GM18526 (cell line): ENCODE results near the gene C15orf40.

Experiments used
- POLR2A ChIP-seq: IDR thresholded peaks from 3 replicates; pipeline ENCODE4 v1.6.1; 2011; ENCODE audit not compliant: insufficient read length; ENCODE audit errors: extremely low read depth

Gene C15orf40

GRCh38 chr15:82999905-83000671, 11.4 kb downstream of the C15orf40 start:
- TF ChIP-seq POLR2A = no peak

GRCh38 chr15:82999426-82999825, 12.0 kb downstream of the C15orf40 start:
- no peak for TF ChIP-seq POLR2A

DNA sequence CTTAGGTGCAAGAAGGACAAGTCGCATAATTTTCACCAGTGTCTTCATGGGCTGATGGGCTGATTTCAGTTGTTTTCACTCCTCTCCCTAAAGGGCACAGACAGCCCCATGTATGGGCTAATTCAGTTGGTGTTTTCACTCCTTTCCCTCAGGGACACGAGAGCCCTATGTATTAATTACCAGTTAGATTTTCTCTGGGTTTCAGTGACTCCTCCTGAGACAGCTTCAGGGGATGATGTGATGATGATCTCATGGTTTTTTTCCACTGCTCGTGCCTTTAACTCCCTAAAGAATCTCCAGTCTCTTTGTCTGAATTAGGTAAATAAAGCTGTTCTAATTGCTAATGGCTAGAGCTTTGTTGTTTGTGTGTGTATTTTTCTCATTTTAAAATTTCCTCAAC, 15.5 kb downstream of the C15orf40 start:
- TF ChIP-seq POLR2A = no peak

GRCh38 chr15:82995076-82995475, 16.4 kb downstream of the C15orf40 start:
- no peak for TF ChIP-seq POLR2A

DNA sequence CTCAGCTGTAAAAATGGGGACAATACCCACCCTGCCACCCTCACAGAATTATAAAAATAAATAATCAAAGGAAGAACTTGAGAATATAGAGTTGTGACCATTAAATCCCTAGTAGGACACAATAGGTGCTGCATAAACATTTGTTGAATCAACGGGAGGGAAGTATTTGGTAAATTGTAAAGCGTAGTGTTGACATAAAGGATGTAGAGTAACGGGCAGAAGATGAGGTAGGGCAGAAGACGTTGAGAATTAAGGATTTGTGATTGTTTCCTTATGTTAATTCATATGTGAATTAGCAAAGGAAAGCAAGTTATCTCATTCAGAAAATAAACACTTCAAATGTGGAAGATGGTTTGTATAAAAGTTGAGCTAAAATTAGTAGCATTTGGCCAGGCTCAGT, 18.3 kb downstream of the C15orf40 start:
- no peak for TF ChIP-seq POLR2A

DNA sequence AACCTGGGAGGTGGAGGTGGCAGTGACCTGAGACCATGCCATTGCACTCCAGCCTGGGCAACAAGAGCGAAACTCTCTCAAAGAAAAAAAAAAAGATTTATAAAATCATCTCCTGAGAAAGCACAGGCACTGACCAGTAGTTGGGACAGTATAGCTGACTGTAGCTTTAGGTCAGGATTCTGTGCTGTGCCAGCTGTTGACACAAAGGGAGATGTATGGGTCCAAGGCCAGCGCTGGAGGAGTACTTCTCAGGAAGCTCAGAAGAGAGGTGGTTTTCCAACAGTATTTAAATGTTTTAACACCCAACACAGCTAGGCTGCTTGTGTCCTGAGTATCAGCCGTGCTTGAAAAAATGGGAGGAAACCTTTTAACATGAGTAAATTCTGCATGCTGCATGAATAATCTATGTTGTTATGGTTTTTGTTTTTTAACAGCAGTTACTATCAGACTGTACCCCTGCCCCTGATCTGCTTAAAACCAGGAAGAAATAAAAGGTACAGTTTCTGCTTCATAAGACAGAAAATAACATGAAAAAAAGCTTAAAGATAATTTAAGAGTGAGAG, 18.9 kb downstream of the C15orf40 start:
- TF ChIP-seq POLR2A = no peak

GRCh38 chr15:82986442-82986780, 25.0 kb downstream of the C15orf40 start:
- TF ChIP-seq POLR2A = no peak

GRCh38 chr15:82985688-82986441, 25.6 kb downstream of the C15orf40 start, which contains the start of gene RAMAC:
RAMAC (plus strand) TSS chr15:82986210; CDS start chr15:82989019, 2,809 bp downstream.
- TF ChIP-seq POLR2A = peak; percentile 70

GRCh38 chr15:82980981-82981380, 30.5 kb downstream of the C15orf40 start:
- TF ChIP-seq POLR2A = no peak

- TF ChIP-seq POLR2A = no peak
Measured at GRCh38 chr15:82979726-82980125, 31.7 kb downstream of the C15orf40 start.

DNA sequence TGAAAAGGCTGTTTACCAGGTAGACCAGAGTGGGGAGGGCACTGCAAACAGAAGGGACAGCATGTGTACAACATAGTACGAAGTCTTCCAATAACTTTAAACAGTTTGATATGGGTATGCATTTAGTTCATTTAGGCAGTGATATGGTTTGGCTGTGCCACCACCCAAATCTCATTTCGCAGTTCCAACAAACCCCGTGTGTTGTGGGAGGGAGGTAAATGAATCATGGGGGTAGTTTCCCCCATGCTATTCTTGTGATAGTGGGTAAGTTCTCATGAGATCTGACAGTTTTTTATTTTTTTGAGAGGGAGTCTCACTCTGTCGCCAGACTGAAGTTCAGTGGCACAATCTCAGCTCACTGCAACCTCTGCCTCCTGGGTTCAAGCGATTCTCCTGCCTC, 33.0 kb downstream of the C15orf40 start:
- no peak for TF ChIP-seq POLR2A

DNA sequence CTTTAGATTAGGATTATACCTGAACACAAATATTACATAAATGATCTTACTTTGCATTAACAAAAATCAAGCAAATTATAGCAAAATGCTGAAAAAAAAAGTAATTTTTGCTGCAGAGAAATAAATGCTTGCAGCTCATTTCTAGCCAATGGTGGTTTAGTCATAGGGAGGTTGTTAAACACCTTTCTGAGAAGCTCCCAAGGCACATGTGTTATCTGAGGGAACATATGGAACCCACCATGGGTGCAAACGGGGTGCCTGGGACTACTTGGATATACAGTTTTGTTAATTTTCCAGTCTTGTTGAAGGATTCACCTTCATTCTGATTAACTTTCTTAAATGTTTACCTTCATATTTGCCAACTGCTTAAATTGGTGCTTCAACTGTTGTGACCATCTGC, 34.4 kb downstream of the C15orf40 start:
- TF ChIP-seq POLR2A = no peak

- TF ChIP-seq POLR2A = no peak
Measured at GRCh38 chr15:82972990-82973389, 38.4 kb downstream of the C15orf40 start.

DNA sequence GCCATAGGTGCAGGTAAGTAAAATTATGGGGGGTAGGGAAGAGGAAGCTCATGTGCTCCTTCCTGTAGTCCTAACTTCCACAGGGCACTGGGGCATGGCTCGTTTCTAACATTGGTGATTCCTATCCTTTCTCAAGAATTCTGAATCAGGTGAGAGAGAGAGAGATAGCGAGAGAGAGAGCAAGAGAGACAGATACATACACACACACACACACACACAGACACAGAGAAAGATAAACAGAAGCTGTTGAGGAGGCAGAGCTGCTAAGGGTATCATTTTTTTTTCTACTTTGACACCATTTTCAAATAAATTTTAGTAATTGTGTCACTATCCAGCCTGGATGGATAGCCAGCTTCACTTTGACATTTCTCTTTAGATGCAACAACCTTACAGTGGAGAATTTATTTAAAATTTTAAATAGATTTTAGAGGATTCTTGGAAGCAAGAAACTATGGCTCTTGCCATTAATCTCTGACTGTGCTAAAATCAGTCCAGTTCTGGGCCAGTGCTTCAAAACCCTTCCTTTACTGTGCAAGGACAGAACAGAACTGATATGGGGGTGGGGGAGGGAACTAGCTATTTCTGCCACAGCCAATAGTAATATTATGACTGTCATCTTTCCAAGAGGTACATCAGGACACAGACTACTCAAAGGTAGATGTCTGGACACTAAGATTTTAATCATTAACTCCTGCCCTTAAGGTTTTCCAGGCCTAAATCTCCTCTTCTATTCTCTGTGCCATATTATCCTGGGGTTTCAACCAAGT, 40.0 kb downstream of the C15orf40 start:
- no peak for TF ChIP-seq POLR2A

GRCh38 chr15:82970696-82971095, 40.7 kb downstream of the C15orf40 start:
- no peak for TF ChIP-seq POLR2A
